A549 (cell line): ENCODE data around the gene UHMK1.

Experiments
- EHMT2 ChIP-seq: fragments of 200-600 bp; sonication (generic); IDR thresholded peaks from 2 replicates; pipeline ENCODE4 v1.6.1; 2016; ENCODE audit warnings: antibody characterized with exemption, low read depth, mild to moderate bottlenecking, moderate library complexity
- EP300 ChIP-seq, 2 experiments: fragments of >200 bp; sonication (Bioruptor Twin); formaldehyde crosslinking; IDR thresholded peaks; 2 replicates in 1 of 2; 3 replicates in 1 of 2; pipeline ENCODE4 v1.6.1; 2016 to 2017
- HDAC2 ChIP-seq: fragments of 200-600 bp; sonication (generic); IDR thresholded peaks from 2 replicates; pipeline ENCODE4 v1.6.1; 2016
- MAZ ChIP-seq: fragments of 150-350 bp; IDR thresholded peaks from 2 replicates; pipeline ENCODE4 v1.6.1; 2014; ENCODE audit warnings: antibody characterized with exemption, low read depth, low read length, borderline replicate concordance
- NPAS2 ChIP-seq: fragments of 250-450 bp; sonication (Bioruptor Pico); IDR thresholded peaks from 2 replicates; pipeline ENCODE4 v1.8.0; 2022; ENCODE audit warnings: mild to moderate bottlenecking, moderate library complexity, borderline replicate concordance
- NR3C1 ChIP-seq: fragments of >200 bp; sonication (Bioruptor Twin); formaldehyde crosslinking; IDR thresholded peaks from 3 replicates; pipeline ENCODE4 v1.6.1; 2017
- POLR2A ChIP-seq: IDR thresholded peaks from 2 replicates; pipeline ENCODE4 v1.6.1; 2012; ENCODE audit warnings: mild to moderate bottlenecking, low read length
- TF ChIP-seq, protein P1 (sequence below): fragments of >200 bp; sonication (Bioruptor Twin); formaldehyde crosslinking; IDR thresholded peaks from 3 replicates; pipeline ENCODE4 v1.5.1; 2016

DNA sequence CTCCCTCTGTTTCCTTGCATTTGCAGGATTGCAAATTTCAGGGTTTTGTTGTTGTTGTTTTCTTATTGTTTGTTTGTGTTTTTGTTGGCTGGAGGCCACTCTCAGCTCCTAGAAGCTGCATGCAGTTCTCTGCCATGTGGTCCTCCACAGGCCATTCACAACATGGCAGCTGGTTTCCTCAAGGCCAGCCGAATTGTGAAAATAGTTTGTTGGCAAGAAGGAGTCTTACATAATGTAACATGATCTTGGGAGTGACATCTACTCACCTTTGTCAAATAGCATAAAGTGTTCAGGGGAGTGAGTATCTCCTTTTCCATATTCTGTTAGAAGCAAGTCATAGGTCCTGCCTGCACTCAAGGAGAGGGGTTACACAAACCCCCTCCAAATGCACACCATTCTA lies 53.3 kb downstream of the UHMK1 start:
- TF ChIP-seq MAZ (no peak), EHMT2 (no peak), NR3C1 (no peak), POLR2A (no peak), NPAS2 (CRISPR knock-in tag) (no peak), EP300 (IDR thresholded peaks at IDR 0.05) (no peak), HDAC2 (no peak)
- TF ChIP-seq, protein P1, sequence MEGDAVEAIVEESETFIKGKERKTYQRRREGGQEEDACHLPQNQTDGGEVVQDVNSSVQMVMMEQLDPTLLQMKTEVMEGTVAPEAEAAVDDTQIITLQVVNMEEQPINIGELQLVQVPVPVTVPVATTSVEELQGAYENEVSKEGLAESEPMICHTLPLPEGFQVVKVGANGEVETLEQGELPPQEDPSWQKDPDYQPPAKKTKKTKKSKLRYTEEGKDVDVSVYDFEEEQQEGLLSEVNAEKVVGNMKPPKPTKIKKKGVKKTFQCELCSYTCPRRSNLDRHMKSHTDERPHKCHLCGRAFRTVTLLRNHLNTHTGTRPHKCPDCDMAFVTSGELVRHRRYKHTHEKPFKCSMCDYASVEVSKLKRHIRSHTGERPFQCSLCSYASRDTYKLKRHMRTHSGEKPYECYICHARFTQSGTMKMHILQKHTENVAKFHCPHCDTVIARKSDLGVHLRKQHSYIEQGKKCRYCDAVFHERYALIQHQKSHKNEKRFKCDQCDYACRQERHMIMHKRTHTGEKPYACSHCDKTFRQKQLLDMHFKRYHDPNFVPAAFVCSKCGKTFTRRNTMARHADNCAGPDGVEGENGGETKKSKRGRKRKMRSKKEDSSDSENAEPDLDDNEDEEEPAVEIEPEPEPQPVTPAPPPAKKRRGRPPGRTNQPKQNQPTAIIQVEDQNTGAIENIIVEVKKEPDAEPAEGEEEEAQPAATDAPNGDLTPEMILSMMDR, result no peak
